BJ (cell line): ENCODE results near the gene TXNRD1. TPM values are rescaled to one million over a fixed set of nuclear protein-coding genes. Genes with fewer than 3 reads are reported as not detected.

Experiments
- CTCF ChIA-PET: fragments of 350-600 bp; formaldehyde crosslinking; extraction: SDS; loops from one replicate; lab custom pipeline; 2021; ENCODE audit warnings: antibody characterized with exemption, inconsistent platforms; lab: Yijun Ruan, JAX
- POLR2A ChIA-PET: fragments of 300-600 bp; sonication (Branson Sonifier 250); formaldehyde crosslinking; extraction: SDS; loops from one replicate; lab custom pipeline; 2021; ENCODE audit warnings: antibody characterized with exemption; lab: Charles Lee
- DNase-seq: peaks from one replicate; pipeline ENCODE4 v3.0.0-alpha.2; 2011; ENCODE audit warnings: low read depth
- H3K27me3 ChIP-seq: 2 replicates; pipeline ENCODE4 v1.6.0; 2011; ENCODE audit warnings: low read length; ENCODE audit not compliant: control insufficient read depth, insufficient read depth
- H3K36me3 ChIP-seq: 2 replicates; pipeline ENCODE4 v1.5.1; 2011; ENCODE audit warnings: low read length; ENCODE audit not compliant: control insufficient read depth, insufficient read depth
- H3K4me3 ChIP-seq: 2 replicates; pipeline ENCODE4 v1.5.1; 2011; ENCODE audit warnings: low read depth, mild to moderate bottlenecking, control low read depth, low read length
- CTCF ChIP-seq: IDR thresholded peaks from 2 replicates; pipeline ENCODE4 v1.5.1; 2011; ENCODE audit warnings: low read depth, mild to moderate bottlenecking, control low read depth, inconsistent platforms, low read length, moderate library complexity; ENCODE audit not compliant: insufficient read depth
- polyA plus RNA-seq: library from polyadenylated mRNA; depleted of rRNA; stranded (reverse); fragments of >200 nt; gene quantifications from 2 replicates; pipeline ENCODE4 v1.2.3, GENCODE V29; 2011

Gene TXNRD1
- polyA plus RNA-seq, 1 experiment: 1,028 TPM

DNA sequence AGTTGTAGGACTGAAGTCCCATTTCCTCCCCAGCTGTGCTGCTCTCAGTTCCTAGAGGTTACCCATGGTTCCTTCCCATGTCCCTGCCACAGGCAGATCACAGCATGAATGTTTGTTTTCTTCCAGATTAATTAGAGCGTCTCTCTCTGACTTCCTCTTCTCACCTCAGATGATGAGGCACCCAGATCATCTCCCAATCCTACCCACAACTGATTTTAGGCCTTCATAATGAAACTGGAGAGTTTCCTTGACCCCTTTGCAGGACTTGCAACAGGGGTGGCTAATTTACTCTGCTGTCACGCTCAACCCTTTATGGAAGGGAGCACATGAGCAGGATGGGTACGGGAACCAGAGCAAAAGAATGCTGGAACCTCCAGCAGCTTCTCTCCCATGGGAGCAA lies 32.1 kb upstream of the TXNRD1 start:
- Histone ChIP-seq H3K27me3 (no peaks in the 10 kb centered on the region), H3K4me3 (no peak overlapping the region), H3K36me3 (no peaks in the 10 kb centered on the region)
- POLR2A ChIA-PET: no interaction called here
- CTCF ChIA-PET: no interaction called here
- TF ChIP-seq CTCF: no peak
- DNase-seq: no peak

- DNase-seq: no peak
- ChIA-PET CTCF (no interaction called here), POLR2A (no interaction called here)
- H3K4me3 ChIP-seq: no peak overlapping the region
- no peak for TF ChIP-seq CTCF
- H3K27me3 ChIP-seq: no peaks in the 10 kb centered on the region
- H3K36me3 ChIP-seq: no peaks in the 10 kb centered on the region
Observed at GRCh38 chr12:104187446-104188155, 28.0 kb upstream of the TXNRD1 start.

- Histone ChIP-seq H3K27me3 (no peaks in the 10 kb centered on the region), H3K4me3 (no peak overlapping the region), H3K36me3 (no peaks in the 10 kb centered on the region)
- POLR2A ChIA-PET: no interaction called here
- CTCF ChIA-PET: no interaction called here
- TF ChIP-seq CTCF: no peak
- DNase-seq: no peak
Observed at GRCh38 chr12:104188534-104188933, 27.0 kb upstream of the TXNRD1 start.

GRCh38 chr12:104189915-104190555 lies 25.5 kb upstream of the TXNRD1 start:
- no peak for DNase-seq
- ChIA-PET CTCF (interaction anchor here (1.0 kb wide), 1 partner anchor 9 kb away, joined by 3 read pairs; no protein-coding TSS in a partner anchor), POLR2A (interaction anchor here (0.6 kb wide), 1 partner anchor 99 kb away, joined by 3 read pairs; no protein-coding TSS in a partner anchor)
- no peaks in the 10 kb centered on the region for H3K36me3 ChIP-seq
- H3K4me3 ChIP-seq: no peak overlapping the region
- no peak for TF ChIP-seq CTCF
- H3K27me3 ChIP-seq: no peaks in the 10 kb centered on the region

GRCh38 chr12:104190641-104191176 lies 24.9 kb upstream of the TXNRD1 start:
- Histone ChIP-seq H3K4me3 (no peak overlapping the region), H3K27me3 (no peaks in the 10 kb centered on the region), H3K36me3 (no peaks in the 10 kb centered on the region)
- no peak for TF ChIP-seq CTCF
- CTCF ChIA-PET: interaction anchor here (1.0 kb wide), 1 partner anchor 8 kb away, joined by 3 read pairs; no protein-coding TSS in a partner anchor
- DNase-seq: no peak
- POLR2A ChIA-PET: interaction anchor here (0.6 kb wide), 1 partner anchor 98 kb away, joined by 3 read pairs; no protein-coding TSS in a partner anchor
